HG03196 (cell line): ENCODE measurements around the gene PCSK9.

Source experiments
- ATAC-seq: cut with Tn5 transposase; IDR thresholded peaks from one replicate; pipeline ENCODE4 v1.9.1; 2021; ENCODE audit not compliant: unreplicated experiment

PCSK9 gene

GRCh38 chr1:55057956-55058298, 18.6 kb downstream of the PCSK9 start:
- no peak for ATAC-seq

- ATAC-seq = no peak
Measured at GRCh38 chr1:55059302-55060132, 20.2 kb downstream of the PCSK9 start.

DNA sequence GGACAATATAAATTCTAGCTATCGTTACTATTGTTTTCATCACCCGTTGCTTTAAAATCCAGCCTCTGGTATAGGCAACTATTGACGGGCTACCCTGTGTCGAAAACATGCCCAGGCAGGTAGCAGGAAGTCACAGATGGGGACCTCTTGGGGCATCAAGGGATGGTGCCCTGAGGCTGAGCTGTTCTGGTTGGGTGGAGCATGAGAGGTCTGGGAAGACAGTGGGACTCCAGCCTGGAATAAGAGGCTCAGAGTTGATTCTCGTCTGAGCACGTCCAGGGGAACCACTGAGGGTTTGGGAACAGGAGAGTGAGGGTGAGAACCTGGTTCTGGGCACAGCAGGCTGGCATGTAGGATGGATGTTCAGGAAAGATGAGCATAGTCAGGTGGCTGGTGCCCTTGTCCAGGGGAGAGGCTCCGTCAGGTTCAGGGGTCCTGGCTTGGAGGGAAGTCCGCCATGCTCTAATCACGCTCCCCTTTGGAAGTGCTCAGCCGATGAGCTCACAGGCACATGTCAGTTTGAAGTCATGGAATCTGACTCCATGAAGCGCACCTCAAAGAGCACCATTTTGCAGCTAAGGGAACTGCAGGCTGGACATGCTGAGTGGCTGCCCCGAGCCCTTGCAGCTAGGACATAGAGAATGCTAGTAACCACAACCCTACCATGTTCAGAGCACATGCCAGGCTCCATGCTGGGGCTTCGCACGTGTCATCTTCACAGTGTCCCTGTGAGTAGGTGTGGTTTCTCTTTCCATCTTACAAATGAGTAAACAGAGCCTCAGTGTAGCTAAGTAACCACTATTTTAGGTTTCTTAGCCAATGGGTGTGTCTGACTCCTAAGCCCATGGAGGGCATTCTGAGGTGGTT, 21.0 kb downstream of the PCSK9 start:
- ATAC-seq = no peak

DNA sequence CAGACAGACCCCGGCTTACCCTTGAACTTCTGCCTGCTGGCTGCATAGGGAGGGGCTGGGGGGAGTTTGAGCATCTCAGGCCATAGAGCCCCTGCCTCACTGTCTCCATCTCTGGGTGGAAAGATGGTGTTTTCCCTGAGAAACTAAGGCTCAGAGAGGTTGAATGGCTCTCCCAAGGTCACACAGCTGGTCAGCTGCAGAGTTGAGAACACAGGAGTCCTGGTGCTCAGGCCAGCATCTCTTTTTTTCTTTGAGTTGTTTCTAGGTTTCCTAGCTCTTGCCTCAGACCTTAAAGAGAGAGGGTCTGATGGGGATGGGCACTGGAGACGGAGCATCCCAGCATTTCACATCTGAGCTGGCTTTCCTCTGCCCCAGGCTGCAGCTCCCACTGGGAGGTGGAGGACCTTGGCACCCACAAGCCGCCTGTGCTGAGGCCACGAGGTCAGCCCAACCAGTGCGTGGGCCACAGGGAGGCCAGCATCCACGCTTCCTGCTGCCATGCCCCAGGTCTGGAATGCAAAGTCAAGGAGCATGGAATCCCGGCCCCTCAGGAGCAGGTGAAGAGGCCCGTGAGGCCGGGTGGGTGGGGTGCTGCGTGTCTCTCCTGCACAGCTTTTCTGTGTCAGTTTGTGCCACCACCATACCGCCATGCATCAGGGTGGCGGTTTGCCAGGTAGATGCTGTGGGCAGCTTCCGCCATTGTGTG, 21.8 kb downstream of the PCSK9 start:
- no peak for ATAC-seq

DNA sequence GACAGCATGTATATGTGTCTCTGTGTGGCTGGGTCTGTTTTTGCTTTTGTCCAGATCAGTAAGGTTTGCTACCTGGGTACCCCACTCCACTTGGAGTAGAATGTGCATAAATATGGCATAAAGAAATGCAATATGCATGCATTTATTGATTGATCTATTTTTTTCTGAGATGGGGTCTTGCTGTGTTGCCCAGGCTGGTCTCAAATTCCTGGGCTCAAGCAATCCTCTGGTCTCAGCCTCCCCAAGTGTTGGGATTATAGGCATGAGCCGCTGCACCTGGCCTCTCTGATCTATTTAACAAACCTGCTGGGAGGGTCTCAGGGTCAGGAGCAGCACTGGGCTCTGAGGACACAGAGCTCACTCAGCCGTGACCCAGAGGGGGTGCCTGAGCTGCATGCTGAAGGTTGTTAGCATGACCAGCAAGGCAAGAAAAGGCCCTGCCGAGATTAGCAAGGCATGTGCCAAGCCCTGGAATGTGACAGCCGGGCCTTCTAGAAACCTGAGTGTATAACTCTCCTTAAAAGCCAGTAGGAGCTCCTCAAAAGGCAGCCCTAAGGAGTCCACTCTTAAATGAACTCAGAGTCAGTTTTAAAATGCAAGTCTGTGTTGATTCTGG, 22.5 kb downstream of the PCSK9 start:
- no peak for ATAC-seq

GRCh38 chr1:55062801-55063576, 23.6 kb downstream of the PCSK9 start:
- ATAC-seq = no peak

GRCh38 chr1:55063577-55063942, 24.2 kb downstream of the PCSK9 start:
- ATAC-seq = no peak

DNA sequence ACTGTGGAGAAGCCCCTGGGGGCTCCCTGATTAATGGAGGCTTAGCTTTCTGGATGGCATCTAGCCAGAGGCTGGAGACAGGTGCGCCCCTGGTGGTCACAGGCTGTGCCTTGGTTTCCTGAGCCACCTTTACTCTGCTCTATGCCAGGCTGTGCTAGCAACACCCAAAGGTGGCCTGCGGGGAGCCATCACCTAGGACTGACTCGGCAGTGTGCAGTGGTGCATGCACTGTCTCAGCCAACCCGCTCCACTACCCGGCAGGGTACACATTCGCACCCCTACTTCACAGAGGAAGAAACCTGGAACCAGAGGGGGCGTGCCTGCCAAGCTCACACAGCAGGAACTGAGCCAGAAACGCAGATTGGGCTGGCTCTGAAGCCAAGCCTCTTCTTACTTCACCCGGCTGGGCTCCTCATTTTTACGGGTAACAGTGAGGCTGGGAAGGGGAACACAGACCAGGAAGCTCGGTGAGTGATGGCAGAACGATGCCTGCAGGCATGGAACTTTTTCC, 24.8 kb downstream of the PCSK9 start:
- ATAC-seq = no peak

DNA sequence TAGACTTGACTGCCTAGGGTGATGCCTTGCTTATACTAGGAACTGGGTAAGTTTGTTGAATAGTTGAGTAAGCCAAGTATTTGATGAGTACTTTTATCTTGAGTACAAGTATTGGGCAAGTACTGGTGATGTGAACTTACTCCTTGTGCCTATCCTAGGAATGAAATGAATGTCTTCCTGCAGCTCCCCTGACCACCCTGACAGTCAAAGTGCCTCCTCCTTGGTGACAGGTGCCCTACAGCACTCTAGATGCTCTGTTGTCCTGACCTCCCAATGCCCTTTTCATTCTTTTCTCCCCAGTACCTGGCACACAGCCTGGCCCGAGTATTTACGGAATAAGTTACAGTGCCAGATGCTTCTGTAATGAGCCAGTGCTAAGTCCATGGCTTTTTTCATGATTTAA, 25.5 kb downstream of the PCSK9 start:
- ATAC-seq = no peak

- no peak for ATAC-seq
Measured at GRCh38 chr1:55065648-55066047, 26.3 kb downstream of the PCSK9 start.

DNA sequence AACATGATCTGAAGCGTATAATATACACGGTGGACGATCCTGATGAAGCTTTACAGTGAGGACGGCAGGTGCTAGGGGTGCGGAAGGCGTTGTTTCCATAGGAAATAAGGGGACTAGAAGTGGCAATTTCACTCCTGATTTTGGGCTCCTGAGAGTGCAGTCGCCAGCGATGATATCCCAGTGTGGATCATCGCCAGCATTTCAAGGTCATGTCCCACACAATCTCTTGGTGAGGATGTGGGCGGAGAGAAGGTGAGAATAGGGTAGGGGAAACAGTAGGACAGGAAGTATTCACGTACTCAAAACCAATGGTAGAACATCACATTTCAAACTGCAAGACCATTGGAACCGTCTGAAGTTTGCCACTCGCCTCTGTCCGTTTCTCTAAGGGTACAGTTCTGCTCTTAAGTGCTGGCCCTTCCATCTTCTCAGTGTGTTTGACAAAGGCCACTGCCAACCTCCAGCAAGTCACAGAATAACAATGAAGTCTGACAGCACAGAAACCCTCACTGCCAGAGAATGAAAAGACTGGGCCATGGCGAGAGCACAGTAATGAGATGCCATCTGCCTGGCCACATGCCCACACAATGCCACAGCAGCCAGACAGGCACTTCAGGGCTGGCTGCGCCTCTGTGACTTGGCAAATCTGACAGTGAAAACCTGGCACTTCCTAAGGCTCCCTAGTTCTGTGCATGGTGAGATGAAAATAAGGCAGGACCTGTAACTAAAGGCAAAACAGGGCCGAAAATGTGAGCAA, 27.9 kb downstream of the PCSK9 start:
- ATAC-seq = no peak

DNA sequence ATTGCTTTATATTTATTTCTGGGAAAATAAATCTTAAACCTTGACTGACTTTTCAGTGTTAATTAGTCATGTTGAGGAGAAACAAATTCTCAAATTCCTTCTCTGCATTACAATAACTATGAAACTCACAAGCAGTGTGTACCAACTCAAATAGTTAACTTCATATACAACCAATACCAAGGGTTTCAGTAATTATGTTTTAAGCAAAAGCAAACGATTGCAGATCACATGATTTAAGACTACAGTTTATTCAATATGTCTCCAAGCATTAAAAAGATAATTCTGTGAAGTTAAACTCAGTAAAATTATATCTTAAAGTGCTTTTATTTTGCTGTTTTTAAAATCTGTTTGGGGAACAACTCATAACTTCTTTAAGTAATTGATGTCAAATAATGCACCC, 28.6 kb downstream of the PCSK9 start:
- no peak for ATAC-seq

- no peak for ATAC-seq
Measured at GRCh38 chr1:55068638-55069037, 29.3 kb downstream of the PCSK9 start.

GRCh38 chr1:55069280-55069679, 29.9 kb downstream of the PCSK9 start:
- ATAC-seq = no peak

DNA sequence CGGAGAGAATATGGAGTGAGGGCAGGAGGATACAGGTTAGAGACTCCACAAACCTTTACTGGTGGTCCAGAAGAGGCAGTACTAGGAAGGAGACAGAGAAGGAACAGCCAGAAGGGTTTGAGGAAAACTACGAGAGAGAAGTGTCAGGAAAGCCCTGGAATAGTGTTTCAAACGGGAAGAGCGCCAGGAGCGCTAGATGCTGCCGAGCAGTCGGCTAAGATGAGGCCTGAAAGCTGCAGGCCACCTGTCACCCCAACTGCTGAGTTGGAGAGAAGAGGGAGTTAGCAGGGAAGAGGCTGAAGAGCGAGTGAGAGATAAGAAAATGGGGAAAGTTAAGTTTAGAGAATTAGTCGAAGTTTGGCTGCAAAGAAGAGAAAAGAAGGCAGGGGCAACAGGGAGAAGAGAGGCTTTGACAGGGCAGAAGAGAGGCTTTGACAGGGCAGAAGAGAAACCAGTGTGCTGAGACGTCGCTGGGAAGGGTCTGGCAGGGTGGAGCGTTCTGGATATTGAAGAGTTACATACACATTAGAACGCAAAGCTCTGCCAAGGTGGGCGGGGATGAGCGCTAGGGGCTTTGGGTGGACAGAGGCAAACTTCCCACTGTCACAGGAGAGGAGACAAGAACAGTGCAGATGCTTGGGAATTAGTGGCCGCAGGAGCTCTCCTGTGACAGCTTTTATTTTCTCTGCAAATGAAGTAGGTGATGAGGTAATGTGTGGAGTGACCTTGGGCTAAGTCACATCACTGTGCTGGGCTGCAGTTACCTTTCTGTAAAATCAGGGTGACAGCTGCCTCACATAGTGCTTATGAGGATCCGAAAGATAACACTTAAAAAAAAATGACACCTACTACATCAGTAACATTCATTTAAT, 31.2 kb downstream of the PCSK9 start:
- ATAC-seq = no peak

GRCh38 chr1:55071477-55071876, 32.1 kb downstream of the PCSK9 start:
- no peak for ATAC-seq

GRCh38 chr1:55073187-55073916, 34.0 kb downstream of the PCSK9 start:
- ATAC-seq = no peak

GRCh38 chr1:55074455-55074854, 35.1 kb downstream of the PCSK9 start:
- no peak for ATAC-seq
